GM18951 (cell line): ENCODE data around the gene CDH1.

ENCODE experiments used
- POLR2A ChIP-seq: IDR thresholded peaks from 4 replicates; pipeline ENCODE4 v1.6.1; 2011; ENCODE audit warnings: mild to moderate bottlenecking; ENCODE audit not compliant: insufficient read length, insufficient read depth; ENCODE audit errors: extremely low read depth
- in situ Hi-C: fragments of 300-500 bp; cut with MboI; formaldehyde crosslinking; loops from one replicate; pipeline ENCODE4 v1.12.0; 2022; ENCODE audit warnings: low sequenced_read_pairs, mixed read lengths, inconsistent platforms; ENCODE audit not compliant: unreplicated experiment

CDH1 gene

DNA sequence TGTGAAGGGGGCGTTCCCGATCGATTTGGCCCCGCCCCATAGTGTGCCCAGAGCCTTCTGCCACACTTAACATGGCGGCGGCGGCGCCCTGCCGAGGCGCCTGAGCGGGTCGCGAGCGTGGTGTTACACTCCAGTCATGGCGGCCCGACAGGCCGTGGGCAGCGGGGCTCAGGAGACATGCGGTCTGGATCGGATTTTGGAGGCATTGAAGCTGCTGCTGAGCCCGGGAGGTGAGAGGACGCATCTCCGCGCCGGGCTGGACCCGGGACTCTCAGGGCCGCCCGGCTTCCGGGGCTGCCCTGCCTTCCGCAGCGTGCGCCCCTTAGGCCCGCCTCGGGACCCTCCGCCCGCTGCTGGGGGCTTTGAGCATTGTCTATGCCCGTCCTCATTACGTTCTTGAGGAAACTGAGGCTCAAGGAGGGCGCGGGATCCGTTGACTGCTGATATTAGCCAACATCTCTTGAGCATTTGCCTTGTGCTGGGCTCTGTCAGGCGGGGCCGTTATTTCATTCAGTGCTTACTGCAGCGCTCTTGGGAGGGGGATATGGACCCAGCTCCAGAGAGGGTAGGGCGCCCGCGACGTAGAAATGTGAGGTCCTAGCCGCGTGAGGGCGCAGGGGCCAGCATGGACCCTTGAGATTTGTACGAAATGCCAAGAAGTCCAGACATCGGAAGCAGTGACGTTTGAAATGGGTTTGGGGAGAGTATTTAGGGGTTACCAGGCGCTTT is 106.6 kb downstream of the CDH1 start, which contains the start of gene TANGO6:
Gene TANGO6 (plus strand): TSS at position 50 of the 729 bp plus-strand sequence. CDS start 87 bp downstream, at position 137.
- in situ Hi-C loops, result loop anchor here (25.0 kb wide), 1 partner anchor 269 kb away; the partner anchor contains the start of gene HAS3
- TF ChIP-seq POLR2A, result peak; percentile 81

DNA sequence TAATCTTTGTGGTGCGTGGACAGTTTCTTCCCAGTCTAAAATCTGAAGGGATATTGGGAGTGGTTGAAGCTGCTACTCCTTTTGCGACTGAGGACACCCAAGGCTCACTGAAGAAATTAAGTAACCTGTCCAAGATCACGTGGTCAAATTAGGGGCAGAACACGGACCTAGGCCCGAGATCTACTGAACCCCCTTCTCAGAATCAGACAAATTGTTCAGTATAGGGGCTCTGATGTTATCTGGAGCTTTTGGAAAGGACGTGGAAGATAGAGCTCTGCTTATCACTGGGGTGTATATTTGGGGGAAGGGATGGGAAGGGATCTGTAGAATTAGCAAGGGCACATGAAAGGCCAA is 107.1 kb downstream of the CDH1 start:
- no peak for TF ChIP-seq POLR2A
- in situ Hi-C loops, result loop anchor here (25.0 kb wide), 1 partner anchor 268 kb away; the partner anchor contains the start of gene HAS3

DNA sequence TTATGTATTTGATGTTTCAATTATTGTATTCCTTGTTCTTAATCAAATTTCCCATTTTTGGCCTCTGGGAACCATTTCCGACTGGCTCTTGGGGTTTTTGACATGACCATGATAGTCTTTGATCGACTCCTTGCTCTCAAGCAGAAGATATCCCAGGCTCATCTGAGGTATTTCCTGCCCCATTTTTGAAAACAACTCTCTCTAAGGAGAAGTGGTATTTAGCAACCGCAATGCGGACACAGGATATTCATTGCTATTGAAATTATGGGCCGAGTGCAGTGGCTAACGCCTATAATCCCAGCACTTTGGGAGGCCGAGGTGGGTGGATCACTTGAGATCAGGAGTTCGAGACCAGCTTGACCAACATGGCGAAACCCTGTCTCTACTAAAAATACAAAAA is 111.7 kb downstream of the CDH1 start:
- TF ChIP-seq POLR2A, result no peak
- in situ Hi-C loops, result loop anchor here (25.0 kb wide), 1 partner anchor 264 kb away; the partner anchor contains the start of gene HAS3

DNA sequence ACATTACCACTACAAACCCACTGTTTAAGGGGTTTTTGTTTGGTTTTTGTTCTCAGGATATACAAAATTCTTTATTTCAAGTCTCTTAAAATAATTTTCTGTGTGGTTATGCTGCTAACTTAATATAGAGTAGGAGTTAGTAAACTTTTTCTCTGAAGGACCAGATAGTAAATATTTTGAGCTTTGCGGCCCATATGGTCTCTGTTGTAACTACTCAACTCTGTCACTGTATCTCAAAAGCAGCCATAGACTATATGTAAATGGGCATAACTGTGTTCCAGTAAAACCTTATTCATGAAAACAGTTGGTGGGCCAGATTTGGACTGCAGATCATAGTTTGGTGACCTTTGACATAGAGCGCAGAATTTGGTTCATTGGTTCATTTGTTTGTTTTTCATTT is 113.4 kb downstream of the CDH1 start:
- in situ Hi-C loops, result no loop called here
- no peak for TF ChIP-seq POLR2A

DNA sequence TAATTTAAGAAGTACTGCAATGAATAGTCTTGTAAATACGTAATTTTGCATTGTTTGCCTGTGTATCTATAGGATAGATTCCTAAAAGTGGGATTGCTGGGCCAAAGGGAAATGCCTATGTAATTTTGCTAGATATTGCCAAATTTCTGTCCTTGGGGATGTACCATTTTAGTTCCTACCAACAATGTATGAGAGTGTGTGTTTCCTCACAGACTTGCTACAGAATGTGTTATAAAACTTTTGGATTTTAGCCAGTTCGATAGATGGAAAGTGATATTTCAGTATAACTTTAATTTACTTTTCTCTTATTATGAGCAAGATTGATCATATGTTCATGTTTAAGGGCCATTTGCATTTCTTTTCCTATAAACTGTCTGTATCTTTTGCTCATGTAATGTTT is 114.5 kb downstream of the CDH1 start:
- in situ Hi-C loops, result no loop called here
- TF ChIP-seq POLR2A, result no peak

DNA sequence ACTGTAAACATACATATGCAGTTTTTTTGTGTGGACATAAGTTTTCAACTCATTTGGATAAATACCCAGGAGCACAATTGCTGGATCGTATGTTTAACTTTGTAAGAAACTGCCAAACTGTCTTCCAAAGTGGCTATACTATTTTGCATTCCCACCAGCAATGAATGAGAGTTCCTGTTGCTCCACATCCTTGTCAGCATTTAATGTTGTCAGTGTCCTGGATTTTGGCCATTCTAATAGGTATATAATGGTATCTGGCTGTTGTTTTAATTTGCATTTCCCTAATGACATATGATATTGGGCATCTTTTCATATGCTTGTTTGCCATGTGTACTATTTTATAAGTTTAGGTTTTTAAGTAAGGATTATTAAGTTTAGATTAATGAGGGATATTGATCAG is 120.4 kb downstream of the CDH1 start:
- in situ Hi-C loops, result no loop called here
- TF ChIP-seq POLR2A, result no peak

DNA sequence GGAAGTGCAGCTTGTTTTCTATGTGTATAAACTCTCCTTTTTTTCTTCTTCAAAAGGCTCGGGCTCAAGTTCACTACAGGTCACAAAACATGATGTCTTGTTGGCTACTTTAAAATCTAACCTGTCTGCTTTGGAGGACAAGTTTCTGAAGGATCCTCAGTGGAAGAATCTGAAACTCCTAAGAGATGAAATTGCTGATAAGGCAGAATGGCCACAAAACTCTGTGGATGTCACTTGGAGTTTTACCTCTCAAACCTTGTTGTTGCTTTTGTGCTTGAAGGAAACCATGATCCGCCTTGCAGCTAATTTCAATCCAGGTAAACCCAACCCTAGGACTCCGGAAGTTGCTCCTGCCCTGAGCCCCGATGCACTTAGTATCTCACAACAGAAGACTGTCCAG is 122.7 kb downstream of the CDH1 start:
- no peak for TF ChIP-seq POLR2A
- in situ Hi-C loops, result no loop called here

DNA sequence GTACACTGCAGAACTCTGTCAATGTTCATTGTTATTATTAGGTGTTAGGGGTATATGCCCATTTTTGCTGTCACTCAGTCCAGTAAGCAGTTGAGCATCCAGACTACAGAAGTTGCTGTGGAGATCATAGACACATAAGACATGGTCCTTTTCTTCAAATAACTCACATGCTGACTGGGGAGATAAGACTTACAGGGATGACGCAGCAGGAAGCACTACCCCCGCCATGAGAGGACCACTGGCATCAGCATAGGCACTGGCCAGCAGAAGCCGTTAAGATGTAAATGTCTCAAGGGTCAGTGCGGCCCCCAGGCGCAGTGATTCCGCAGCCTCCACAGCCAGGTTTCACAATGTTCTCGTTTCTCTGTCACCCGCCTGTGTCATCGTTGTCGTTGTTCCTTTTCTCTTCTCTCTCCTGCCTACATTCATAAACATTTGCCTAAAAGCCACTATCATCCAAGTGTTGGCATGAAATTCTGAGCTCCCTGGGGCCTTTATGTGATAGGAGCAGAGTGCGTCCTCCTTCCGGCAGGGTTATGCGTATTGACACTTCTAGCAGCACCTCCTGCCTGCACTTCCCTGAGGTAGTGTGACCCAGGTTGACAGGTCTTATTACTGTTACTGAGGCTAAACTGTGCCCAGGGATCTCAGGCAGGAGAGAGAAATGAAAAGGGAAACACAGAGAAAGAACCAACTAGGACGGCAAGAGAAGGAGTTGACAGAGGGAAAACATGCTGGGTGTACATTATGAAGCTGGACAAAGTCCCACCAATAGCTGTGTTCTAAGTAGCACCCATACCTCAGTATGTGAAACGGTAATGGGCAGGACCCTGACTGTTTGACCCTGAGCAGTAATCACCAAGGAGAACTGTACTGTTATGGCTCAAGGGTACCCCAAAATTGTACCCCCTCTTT is 124.1 kb downstream of the CDH1 start:
- in situ Hi-C loops, result no loop called here
- TF ChIP-seq POLR2A, result no peak

DNA sequence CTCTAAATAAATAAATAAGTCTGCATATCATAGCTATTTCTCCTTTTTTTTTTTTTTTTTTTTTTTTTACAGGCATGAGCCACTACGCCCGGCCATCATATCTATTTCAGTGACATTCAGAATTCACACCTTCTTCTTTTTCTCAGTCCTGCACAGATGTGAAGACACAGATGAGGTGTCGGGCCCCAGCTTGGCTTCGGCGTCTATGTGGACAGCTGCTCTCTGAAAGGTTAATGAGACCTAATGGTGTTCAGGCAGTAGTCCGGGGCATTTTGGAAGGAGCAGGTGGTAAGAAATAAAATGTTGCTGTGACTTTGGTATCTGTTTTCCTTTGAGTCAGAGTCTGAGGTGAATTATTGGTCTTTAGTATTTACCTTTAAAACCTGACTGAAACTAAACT is 129.8 kb downstream of the CDH1 start:
- TF ChIP-seq POLR2A, result no peak
- in situ Hi-C loops, result no loop called here

DNA sequence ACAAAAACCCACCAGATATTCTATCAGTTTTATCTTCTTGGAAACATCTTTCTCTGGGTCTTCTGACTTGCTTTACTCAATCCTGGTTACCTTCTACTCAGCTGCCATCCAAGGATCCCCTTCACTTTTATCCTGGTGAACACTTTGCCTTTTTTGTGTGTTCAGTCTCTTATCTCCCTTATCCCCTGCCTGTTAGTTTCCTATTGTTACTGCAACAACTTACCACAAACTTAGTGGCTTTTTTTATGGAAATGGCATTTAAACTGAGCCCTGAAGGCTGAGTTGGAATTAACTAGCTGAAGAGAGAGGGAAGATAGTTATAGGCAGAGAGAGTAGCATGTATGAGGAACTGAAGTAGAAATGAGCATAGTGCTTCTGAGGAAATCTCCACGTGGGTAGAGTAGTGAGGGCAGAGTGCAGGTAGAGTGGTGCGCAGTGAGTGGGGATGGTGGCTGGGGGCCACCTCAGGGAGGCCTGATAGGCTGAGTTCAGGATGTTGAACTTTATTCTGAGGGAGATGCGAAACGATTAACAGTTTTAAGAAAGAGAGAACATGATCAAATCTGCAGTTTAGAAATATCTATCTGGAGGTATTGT is 132.5 kb downstream of the CDH1 start:
- in situ Hi-C loops, result no loop called here
- no peak for TF ChIP-seq POLR2A

DNA sequence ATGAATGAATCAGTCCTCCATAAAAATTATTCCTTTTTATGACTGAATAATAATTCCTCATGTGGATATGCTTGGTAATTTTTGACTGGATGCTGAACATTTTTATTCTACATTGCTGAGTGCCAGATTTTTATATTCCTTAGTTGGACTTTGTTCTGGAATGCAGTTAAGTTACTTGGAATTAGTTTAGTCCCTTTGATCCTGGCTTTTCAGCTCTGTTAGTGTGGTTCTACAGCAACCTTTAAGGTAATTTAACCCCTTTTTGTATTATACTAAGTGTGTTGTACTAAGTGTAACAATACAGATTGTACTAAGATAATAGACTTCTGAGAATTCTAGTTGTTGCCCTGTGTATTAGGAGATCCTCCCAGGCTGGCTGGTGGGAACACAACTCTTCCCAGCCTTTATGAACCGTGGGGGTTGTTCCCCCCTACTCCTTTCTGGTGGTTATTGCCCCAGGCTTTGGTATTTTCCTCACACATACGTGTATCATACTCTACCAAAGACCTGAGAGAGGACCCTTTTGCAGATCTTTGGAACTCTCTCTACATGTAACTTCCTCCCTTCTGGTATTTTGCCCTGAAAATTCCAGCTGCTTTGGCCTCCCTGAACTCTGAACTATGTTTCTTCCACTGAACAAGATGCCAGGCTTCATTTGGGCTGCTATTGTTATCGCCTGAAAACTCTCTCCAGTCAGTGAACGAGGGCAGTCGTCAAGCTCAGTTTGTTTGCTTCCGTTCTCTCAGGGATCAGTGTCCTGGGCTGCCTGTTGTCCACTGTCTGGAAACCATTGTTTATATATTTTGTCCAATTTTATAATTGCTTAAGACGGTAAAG is 136.8 kb downstream of the CDH1 start:
- TF ChIP-seq POLR2A, result no peak
- in situ Hi-C loops, result no loop called here

DNA sequence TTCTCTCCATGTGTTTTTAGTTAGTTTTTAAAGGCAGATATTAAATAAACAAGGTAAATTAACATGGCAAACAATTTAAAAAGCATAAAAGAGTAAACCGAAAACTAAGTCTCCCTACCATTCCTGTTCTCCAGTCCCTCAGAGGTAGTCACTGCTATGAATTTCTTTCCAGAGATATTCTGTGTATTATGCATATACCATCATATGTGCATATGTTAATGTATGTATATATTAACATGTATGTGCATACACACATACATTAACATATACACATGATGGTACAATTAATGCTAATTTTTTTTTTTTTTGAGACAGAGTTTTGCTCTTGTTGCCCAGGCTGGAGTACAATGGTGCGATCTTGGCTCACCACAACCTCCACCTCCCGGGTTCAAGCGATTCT is 138.8 kb downstream of the CDH1 start:
- TF ChIP-seq POLR2A, result no peak
- in situ Hi-C loops, result no loop called here
